GM12873 (cell line): ENCODE data around the gene HTRA3.

Experiments
- TF ChIP-seq, protein P1 (sequence below): IDR thresholded peaks from 2 replicates; pipeline ENCODE4 v1.5.1; 2012; ENCODE audit warnings: low read depth, mild to moderate bottlenecking, moderate library complexity, low read length, control low read depth; ENCODE audit not compliant: insufficient read depth; ENCODE audit errors: missing control alignments

Gene HTRA3

DNA sequence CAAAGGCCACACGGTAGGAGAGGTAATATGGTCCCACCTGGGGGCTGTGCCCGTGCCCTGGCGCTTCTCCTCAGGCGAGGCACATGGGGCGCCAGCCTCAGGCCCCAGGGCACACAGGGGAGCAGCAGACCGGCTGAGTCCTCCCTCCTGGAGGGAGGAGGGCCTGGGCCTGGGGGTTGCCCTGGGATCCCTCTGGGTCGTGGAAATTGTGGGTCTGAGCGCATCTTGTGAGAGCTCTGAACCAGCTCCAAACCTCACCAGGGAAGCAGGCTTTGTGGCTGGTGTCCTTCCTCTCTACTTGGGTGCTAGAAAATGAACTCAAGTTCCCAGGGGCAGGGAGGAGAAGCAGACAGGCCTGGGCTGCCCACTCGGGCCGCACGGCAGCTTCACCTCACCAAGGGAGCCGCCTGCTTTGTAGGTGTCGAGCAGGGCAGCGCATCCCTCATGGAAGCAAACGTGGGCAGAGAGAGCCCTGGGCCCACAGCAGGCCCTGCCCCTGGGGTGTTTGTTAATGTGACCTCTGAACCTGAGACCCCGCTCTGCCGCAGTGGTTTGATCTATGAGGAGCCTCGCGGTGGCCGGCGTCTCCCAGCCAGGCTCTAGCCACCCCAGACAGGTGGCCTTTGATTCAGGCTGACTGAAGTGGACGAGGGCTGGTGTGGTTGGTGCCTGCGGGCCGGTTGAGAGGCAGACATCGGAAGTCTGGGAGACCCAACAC, 10.8 kb downstream of the HTRA3 start:
- TF ChIP-seq, protein P1, sequence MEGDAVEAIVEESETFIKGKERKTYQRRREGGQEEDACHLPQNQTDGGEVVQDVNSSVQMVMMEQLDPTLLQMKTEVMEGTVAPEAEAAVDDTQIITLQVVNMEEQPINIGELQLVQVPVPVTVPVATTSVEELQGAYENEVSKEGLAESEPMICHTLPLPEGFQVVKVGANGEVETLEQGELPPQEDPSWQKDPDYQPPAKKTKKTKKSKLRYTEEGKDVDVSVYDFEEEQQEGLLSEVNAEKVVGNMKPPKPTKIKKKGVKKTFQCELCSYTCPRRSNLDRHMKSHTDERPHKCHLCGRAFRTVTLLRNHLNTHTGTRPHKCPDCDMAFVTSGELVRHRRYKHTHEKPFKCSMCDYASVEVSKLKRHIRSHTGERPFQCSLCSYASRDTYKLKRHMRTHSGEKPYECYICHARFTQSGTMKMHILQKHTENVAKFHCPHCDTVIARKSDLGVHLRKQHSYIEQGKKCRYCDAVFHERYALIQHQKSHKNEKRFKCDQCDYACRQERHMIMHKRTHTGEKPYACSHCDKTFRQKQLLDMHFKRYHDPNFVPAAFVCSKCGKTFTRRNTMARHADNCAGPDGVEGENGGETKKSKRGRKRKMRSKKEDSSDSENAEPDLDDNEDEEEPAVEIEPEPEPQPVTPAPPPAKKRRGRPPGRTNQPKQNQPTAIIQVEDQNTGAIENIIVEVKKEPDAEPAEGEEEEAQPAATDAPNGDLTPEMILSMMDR = no peak

- TF ChIP-seq, protein P1 = no peak
These were observed 11.4 kb downstream of the HTRA3 start for GRCh38 chr4:8280876-8281440.

- TF ChIP-seq, protein P1 = no peak
These were observed 12.1 kb downstream of the HTRA3 start for GRCh38 chr4:8281519-8282133.

GRCh38 chr4:8282134-8282641, 12.6 kb downstream of the HTRA3 start:
- TF ChIP-seq, protein P1 = no peak

GRCh38 chr4:8282742-8283141, 13.2 kb downstream of the HTRA3 start:
- TF ChIP-seq, protein P1 = no peak

DNA sequence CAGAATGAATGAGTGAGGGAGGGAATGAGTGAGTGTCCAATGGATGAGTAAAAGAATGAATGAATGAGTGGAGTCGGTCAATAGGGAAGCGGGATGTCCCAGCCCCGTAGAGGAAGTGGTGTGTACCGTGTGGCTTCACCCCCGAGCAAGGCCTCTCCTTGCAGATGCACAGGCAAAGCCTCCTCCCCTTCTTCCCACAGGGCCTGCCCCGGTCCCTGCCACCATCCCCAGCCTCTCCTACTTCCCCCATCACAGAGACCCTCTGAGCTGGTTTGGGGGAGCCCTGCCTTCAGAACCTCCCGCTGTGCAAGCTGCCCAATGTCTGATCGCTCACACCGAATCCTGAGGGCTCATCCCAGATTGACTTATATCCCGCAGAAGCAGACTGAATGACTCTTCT, 13.6 kb downstream of the HTRA3 start:
- TF ChIP-seq, protein P1 = no peak

DNA sequence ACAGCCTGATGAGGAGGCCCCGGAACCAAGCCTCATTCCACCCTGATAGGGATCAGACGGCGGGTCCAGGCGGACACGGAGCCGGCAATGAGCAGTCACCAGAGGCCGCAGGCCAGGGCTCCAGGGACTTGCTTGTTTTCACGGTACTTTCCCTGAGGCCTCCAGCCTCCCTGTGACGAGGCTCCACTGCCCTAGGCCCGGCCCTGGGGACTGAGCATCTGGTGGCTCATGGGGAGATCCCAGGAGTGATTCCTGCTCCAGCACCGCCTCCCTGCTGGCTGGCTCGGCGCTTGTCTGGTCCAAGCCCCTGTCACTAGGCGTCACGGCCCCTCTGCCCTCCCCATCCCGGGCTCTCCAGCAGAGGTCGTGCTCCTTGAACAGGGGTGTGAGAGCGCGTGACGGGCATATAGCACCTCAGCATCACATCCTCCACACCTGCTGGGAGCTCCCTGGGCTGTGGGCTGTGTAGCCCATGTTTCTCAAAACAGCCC, 14.1 kb downstream of the HTRA3 start:
- TF ChIP-seq, protein P1 = no peak
